SH-SY5Y (cell line): ENCODE data around the gene TRPM5.

Source experiments
- GATA2 ChIP-seq: IDR thresholded peaks from 2 replicates; pipeline ENCODE4 v1.6.1; 2011; ENCODE audit warnings: mild to moderate bottlenecking, low read depth, low read length
- GATA3 ChIP-seq: IDR thresholded peaks from 2 replicates; pipeline ENCODE4 v1.6.1; 2011; ENCODE audit warnings: low read depth, mild to moderate bottlenecking, low read length, moderate library complexity

DNA sequence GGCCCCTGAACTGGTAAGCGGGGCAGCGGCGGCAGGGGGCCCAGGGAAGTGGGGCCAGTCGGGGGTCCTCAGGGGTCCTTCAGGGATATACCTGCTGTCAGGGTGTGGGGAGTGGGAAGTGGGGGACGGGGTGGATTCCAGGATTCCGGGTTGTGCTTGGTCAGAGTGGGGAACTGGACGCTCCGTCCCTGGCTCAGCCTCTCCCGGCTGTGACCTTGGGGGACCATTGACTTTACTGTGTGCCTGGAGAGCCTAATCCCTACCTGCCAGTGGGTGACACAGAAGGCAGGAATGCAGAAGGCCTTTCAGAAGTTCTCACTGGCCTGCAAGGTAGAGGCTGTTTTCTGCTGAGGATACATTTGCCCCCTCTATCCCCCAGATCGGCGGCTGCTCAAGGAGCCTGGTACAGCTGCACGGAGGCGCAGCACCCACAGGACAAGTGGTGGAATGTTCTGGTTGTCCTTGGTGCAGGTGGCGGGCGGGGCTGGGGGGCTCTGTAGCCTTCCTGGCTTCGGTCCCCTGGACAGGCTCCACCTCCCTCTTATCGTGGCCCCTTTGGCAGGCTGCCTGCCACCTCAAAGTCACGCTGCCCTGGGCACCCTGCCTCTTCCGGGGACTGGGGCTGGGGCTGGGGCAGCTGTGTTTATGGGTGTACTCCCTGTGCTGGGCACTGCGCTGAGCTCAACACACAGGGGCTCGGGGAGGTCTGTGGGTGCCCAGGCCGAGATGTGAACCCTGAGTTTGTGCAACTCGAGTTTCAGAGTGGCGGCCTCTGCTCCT, 18.9 kb upstream of the TRPM5 start:
- TF ChIP-seq GATA2, result no peak
- TF ChIP-seq GATA3, result no peak
